AG08396 (cell line): ENCODE measurements around the gene PXYLP1.

Experiments
- DNase-seq: peaks from one replicate; pipeline ENCODE4 v3.0.0; 2012; ENCODE audit warnings: low spot score, mixed read lengths

The PXYLP1 gene

DNA sequence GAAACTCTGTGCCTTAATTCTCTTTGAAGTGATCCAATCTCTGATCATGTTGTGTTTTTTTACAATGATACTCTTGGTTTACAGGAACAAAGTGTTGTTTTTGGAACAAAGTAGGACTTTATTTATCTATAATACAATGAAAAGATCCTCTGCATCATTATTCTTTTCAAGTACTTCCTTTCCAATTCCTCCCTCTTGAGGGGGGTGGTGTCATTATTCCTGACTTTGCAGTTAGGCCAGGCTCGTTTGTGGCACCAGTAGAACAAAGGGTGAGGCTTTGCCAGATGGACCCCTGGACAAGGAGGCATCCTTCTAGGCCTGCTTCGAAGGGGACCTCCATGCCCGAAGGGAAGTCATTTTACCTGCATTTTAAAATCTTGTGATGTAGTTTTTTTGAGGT is 95.0 kb downstream of the PXYLP1 start:
- DNase-seq: no peak

DNA sequence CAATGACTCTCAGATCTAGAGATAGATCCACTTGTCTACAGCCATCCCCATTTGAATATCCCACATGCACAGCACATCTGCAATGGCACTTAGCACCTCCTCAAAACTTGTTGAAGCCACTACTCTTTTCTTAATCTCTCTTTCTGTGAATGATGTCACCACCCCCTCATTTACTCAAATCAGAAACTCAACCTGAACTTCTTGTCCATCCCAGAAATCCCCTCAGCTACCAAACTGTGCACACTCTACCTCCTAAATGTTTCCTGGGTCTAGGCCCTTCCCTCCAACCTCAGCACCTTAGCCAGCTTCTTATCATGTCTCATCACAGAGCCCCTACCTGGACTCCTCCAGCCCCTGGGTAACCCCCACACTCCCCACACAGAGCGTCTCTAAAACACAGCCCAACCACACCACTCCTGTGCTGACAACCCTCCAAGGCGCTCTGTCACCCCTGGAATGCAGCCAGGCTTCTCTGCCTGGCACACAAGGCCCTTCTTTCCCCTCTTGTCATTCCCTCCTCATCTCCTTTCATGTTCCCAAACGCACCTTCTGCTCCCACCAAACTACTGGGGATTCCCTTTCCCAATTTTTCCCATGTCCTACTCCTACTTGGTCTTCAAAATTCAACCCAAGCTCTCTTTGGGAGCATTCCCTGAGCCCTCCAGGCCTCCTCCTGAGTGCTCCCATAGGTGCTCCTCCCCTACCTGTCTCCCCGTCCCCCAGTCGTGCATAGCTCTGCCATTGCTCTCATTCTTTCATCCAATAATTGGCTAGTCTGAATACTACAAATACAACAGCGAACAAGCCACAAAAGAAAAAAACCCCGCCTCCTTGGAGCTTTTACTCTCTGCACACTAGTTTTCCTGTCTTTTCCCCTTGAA is 96.9 kb downstream of the PXYLP1 start:
- no peak for DNase-seq

DNA sequence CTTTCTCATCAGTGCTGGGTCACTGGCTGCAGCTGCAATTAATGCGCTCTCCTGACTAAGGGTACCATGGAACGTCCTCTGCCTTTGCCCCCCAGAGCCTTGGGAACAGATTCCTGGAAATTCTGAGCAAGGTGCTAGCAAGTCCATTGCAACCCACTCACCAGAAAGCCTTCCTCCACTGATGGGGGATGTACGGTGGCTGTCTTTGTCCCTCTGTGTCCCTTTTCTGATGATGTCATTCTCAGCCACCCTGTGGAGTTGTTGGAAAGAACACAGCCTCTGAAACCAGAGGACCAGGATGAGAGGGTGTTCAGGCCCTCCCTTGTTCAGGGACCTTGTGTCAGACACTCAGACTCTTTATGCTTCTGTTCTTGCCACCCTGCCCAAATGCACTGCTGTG is 98.6 kb downstream of the PXYLP1 start:
- DNase-seq: no peak

GRCh38 chr3:141330718-141331376 is 99.2 kb downstream of the PXYLP1 start:
- no peak for DNase-seq

DNA sequence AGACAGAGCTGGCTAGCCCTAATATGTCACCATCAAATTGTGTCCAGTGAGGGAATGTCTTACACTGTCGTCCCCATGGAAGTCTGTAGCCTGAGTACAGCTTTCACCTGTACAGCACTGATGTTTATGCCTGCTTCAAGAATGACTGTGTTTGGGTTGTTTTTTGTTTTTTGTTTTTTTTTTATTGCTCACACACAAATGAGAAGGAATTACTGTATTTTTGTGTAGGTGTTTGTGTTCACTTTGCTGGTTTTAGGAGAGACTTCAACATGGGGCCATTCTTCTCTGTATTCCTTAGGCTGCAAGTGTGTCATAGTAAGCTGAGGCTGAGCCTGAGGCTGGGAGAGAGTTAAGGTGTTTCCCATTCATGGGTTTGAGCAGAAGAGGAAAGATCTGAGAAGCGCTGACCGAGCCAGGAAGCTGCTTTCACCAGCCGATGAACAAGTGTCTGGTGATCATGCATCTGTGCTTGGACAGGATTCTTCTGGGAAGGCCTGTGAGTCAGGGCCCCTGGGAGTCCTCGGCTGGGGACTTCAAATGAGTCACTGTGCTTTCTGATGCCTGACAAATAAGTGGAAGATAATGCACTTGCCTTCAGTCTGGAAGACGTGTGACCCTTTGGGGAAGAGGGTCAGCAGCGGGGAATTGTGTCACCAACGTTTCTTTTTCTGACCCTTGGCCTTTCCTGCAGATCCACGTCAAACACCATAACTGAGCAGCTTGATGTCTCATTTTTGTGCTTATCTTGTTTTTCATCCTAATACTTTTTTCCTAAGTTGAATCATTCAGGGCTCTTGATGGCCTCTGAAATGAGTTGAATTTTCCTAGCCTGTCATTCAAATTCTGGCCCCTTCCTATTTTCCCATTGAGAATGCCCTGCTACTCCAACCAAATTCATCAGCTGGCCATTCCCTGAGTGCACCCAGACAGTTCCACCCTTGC is 100.0 kb downstream of the PXYLP1 start:
- peak; percentile 86 for DNase-seq

GRCh38 chr3:141332416-141332815 is 100.8 kb downstream of the PXYLP1 start:
- DNase-seq: no peak

- DNase-seq: no peak
Observed at GRCh38 chr3:141333836-141334626, 102.4 kb downstream of the PXYLP1 start.

DNA sequence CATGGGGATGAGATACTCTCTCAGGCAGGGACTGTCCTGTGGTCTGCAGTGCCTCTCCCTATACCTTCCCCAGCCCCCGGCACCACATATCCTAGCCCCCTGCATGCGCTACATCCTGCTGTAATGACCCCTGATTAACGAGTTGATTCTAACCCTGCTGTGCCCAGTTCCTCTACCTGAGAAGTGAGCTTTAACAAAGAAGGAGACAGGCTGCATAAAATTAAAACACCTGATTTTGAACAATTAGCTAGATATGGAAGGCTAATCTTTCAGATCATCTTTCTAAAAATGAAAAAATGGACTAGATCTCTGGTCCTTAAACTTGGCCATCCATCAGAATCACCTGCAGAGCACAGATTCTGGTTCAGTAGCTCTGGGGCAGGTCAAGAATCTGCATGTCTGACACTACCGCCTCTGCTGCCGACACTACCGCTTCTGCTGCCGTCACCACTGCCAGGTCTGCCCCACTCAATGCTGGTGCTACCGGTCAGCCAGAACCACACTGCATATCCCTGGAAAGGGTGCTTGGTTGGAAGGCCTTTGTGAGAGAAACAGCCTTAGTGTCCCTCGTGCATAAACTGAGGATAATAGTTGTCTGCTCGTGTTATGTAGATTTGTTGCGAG is 103.1 kb downstream of the PXYLP1 start:
- DNase-seq: no peak

- DNase-seq: no peak
Observed at GRCh38 chr3:141335531-141336061, 104.0 kb downstream of the PXYLP1 start.

DNA sequence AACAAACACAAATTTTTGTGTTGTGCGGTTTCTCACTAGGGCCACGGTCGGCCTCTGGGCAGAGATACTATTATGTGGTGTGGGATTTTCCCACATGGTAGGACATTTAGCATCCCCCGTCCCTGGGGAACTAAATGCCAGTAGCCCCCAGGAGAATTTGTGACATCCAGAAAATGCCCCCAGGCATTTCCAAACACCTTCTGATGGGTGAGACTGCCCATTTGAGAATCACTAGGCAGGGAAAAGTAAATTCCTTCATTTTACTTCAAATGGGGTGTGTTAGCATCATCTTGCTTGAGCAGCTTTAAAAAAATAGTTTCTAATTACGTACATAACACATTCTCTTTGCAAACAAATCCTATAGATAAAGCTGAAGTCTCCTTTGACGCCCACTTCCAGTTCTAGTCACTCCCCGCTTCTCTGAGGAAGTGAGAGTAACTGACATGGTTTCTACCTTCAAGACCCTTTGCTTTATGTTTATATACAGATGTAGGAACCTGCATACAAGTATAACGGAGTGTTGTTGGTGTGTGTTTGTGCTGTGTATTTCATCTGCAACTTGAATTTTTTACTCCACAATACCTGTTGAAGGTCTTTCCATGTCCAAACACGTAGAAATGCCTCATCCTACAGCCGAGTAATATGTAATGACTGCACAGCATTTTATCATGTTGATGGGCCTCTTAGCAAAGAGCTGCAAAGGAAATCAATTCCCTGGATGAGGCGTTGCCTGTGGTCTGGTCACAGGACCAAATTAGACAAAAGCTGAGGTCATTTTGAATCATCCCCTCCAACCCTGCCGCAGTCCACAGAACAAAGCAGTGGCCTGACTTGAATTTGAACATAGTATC is 105.3 kb downstream of the PXYLP1 start:
- no peak for DNase-seq

- DNase-seq: no peak
Observed at GRCh38 chr3:141337523-141337854, 105.9 kb downstream of the PXYLP1 start.

GRCh38 chr3:141337991-141338390 is 106.4 kb downstream of the PXYLP1 start:
- DNase-seq: no peak

GRCh38 chr3:141338881-141339280 is 107.3 kb downstream of the PXYLP1 start:
- no peak for DNase-seq

DNA sequence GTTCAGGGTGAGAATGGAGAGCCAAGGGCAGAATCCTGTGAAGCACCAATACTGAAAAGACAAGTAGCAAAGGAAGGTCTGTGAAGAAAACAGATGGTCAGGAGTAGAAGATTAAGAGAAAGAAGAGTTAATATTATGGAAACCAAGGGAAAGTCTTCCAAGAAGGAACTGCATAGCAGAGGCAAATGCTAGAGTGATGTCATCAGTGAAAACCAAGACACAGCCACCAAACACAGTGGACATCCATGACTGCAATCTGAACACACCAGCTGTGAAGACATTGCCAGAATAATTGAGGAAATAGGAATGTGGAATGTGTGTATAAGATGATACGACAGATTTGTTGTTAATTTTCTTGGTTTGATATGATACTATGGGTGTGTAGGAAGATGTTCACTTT is 109.9 kb downstream of the PXYLP1 start:
- DNase-seq: no peak

- DNase-seq: no peak
Observed at GRCh38 chr3:141342386-141342785, 110.8 kb downstream of the PXYLP1 start.

GRCh38 chr3:141343077-141343476 is 111.5 kb downstream of the PXYLP1 start:
- DNase-seq: no peak

DNA sequence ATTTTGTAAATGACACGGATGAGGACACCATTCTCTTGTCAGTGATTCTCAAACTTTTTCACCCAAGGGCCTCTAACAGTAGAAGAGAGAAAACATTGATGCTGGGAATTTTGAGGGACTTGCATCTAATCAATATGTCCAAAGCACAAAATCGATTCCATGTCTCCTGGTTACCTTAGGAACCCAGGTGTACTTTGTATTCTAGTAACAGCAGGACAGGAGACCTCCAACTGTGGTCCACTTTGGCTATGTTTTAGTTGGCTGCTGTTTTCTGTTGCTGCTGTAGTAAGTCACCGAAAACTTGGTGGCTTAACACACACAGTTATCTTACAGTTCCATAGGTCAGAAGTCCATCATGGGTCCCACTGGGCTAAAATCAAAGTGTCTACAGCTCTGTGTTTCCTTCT is 112.2 kb downstream of the PXYLP1 start:
- no peak for DNase-seq
